WTC11 (cell line): ENCODE data around the gene FAM185A.

Source experiments
- TF ChIP-seq, protein P1 (sequence below): fragments of 200-600 bp; IDR thresholded peaks from 2 replicates; pipeline ENCODE4 v1.8.0; 2022; ENCODE audit warnings: antibody characterized with exemption
- TF ChIP-seq, protein P2 (sequence below): sonication (generic); formaldehyde crosslinking; IDR thresholded peaks from 2 replicates; pipeline ENCODE4 v1.8.0; 2022; ENCODE audit warnings: mild to moderate bottlenecking, missing genetic modification reagents

GRCh38 chr7:102828286-102828685, 79.5 kb downstream of the FAM185A start:
- TF ChIP-seq, protein P1, sequence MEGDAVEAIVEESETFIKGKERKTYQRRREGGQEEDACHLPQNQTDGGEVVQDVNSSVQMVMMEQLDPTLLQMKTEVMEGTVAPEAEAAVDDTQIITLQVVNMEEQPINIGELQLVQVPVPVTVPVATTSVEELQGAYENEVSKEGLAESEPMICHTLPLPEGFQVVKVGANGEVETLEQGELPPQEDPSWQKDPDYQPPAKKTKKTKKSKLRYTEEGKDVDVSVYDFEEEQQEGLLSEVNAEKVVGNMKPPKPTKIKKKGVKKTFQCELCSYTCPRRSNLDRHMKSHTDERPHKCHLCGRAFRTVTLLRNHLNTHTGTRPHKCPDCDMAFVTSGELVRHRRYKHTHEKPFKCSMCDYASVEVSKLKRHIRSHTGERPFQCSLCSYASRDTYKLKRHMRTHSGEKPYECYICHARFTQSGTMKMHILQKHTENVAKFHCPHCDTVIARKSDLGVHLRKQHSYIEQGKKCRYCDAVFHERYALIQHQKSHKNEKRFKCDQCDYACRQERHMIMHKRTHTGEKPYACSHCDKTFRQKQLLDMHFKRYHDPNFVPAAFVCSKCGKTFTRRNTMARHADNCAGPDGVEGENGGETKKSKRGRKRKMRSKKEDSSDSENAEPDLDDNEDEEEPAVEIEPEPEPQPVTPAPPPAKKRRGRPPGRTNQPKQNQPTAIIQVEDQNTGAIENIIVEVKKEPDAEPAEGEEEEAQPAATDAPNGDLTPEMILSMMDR, result no peak
- TF ChIP-seq, protein P2, sequence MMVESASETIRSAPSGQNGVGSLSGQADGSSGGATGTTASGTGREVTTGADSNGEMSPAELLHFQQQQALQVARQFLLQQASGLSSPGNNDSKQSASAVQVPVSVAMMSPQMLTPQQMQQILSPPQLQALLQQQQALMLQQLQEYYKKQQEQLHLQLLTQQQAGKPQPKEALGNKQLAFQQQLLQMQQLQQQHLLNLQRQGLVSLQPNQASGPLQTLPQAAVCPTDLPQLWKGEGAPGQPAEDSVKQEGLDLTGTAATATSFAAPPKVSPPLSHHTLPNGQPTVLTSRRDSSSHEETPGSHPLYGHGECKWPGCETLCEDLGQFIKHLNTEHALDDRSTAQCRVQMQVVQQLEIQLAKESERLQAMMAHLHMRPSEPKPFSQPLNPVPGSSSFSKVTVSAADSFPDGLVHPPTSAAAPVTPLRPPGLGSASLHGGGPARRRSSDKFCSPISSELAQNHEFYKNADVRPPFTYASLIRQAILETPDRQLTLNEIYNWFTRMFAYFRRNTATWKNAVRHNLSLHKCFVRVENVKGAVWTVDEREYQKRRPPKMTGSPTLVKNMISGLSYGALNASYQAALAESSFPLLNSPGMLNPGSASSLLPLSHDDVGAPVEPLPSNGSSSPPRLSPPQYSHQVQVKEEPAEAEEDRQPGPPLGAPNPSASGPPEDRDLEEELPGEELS, result no peak
